ENCODE data around the gene ATRNL1.
A peak's percentile ranks its signal among the peaks of the same experiment; 100 is the strongest.

Gene ATRNL1

DNA sequence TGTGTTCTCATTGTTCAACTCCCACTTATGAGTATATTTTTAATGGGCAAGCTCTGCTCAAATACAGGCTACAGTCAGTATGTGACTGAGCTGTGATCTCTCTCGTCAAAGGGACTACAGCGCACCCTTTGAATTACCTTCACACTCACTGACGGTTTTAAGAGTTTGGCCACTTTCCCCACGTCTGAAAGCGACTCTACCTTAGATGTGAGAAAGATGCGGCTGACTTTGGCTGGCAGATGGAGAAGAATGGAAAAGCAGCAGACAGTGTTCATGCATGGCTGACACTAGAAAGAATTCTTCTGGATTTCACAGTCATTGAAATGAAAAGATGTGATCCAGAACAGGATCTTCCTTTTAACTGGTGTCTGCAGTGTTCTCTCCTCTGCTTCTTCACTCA, 2.0 kb upstream of the ATRNL1 start:
- H3K27ac ChIP-seq (replicated peaks; ENCODE audit: low read length), result no peak overlapping the region
- H3K23ac ChIP-seq (ENCODE audit: low read depth, low read length, poor library complexity), result no peak overlapping the region
- peak overlapping the region; percentile 99 for H2AFZ ChIP-seq (ENCODE audit: low read length)

DNA sequence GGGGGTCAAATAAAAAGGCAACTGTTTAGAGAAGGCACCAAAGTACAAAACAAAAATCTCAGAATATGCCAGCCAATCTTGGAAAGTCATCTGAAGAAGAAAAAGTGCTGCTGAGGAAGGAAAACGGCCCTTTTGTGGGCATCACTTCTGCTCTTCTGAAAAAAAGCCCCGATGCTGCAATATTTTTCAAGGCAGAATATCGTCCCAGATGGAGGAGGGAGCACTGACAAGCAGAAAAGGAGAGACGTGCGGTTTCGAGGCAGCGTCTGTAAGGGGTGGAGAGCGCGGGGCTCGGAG, 959 bp upstream of the ATRNL1 start:
- Histone ChIP-seq H3K27ac (replicated peaks; ENCODE audit: low read length) (peak overlapping the region; percentile 56), H2BK120ac (ENCODE audit: low read depth, low read length) (no peak overlapping the region), H3K27me3 (ENCODE audit: control insufficient read depth in 3 of 3, insufficient read depth in 3 of 3, low read depth in 1 of 3, low read length in 3 of 3) (peaks cover 0 to 16% (median 0%) of the 10 kb centered on the region in 3 experiments)

More for the DNA sequence above, 2.0 kb upstream of the ATRNL1 start:
- H3K9me3 ChIP-seq (replicated peaks in 1 of 2; ENCODE audit: control insufficient read depth in 2 of 2, insufficient read depth in 1 of 2, low read depth in 1 of 2, low read length in 2 of 2), result peaks cover 0 to 7% of the 10 kb centered on the region in 2 donors
- H2BK15ac ChIP-seq (ENCODE audit: low read length), result no peak overlapping the region
- no peak overlapping the region for H2BK12ac ChIP-seq (ENCODE audit: low read length)
- H3K4me3 ChIP-seq (ENCODE audit: low read length in 2 of 2), result no peak overlapping the region
- no peak overlapping the region for H2AK5ac ChIP-seq (ENCODE audit: low read depth, low read length)
- H4K91ac ChIP-seq (ENCODE audit: low read depth, low read length, poor library complexity), result no peak overlapping the region
- no peak overlapping the region for H3K18ac ChIP-seq (ENCODE audit: low read length)
- no peak overlapping the region for H2BK120ac ChIP-seq (ENCODE audit: low read depth, low read length)
- no CpG with 5 or more reads among the region's 6 CpGs for WGBS, 2 donors (ENCODE audit: extremely low coverage in 2 of 2, insufficient read length in 2 of 2, insufficient replicate concordance in 1 of 2)
- no peak for DNase-seq (ENCODE audit: low spot score)
- no peak overlapping the region for H3K9ac ChIP-seq (ENCODE audit: low read depth, low read length, poor library complexity)
- no peak overlapping the region for H4K8ac ChIP-seq (ENCODE audit: low read depth, low read length)
- peaks cover 1 to 13% of the 10 kb centered on the region in 2 donors for H3K4me1 ChIP-seq (ENCODE audit: control insufficient read depth in 2 of 2, insufficient read depth in 1 of 2, low read depth in 1 of 2, low read length in 2 of 2)
- no peaks in the 10 kb centered on the region for H3K36me3 ChIP-seq (replicated peaks in 1 of 2; ENCODE audit: control insufficient read depth in 2 of 2, insufficient read depth in 2 of 2, low read length in 2 of 2)
- no peak overlapping the region for H3K4ac ChIP-seq (ENCODE audit: low read length)
- H3K4me2 ChIP-seq (ENCODE audit: insufficient read depth, low read length, poor library complexity, severe bottlenecking), result no peak overlapping the region
- H3K27me3 ChIP-seq (ENCODE audit: control insufficient read depth in 3 of 3, insufficient read depth in 3 of 3, low read depth in 1 of 3, low read length in 3 of 3), result peaks cover 0 to 16% (median 0%) of the 10 kb centered on the region in 3 experiments
- H3K79me1 ChIP-seq (ENCODE audit: low read depth, low read length), result peaks cover 2% of the 10 kb centered on the region
- H3K14ac ChIP-seq (ENCODE audit: low read length), result no peak overlapping the region
- H2BK5ac ChIP-seq (ENCODE audit: low read length), result no peak overlapping the region

DNA sequence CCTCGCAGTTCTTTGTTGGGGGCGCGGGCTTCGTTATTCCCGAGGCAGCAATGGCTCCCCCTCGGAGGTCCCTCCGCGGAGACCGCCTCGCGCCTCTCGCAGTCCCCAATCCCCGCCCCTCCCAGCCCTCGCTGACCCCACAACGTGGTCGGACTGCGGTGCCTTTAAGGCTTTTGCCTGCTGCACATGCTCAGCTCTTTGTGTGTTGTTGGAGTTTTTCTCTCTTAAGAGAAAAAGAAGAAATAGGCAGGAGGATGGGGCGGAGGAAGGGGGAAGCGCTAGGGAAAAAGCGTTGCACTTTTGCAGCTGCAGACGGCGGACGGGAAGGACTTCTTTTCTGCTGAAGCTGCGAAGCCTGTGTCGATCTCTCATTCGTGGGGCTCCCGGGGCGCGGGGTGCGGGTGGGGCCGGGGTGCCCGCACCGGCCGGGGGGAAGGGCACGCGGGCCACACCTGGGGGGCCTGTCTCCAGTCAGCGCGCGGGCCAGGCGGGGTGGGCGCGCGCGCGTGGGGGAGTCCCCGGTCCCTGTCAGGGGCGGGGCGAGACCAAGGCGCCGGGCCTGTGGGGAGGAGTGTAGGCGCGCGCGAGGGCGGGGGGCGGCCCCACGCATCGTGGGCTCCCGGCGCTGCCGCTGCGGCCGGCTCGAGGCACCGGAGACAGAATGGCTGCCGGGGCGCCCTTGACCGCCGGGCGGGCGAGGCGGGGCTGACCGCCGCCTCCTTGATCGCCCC, 445 bp upstream of the ATRNL1 start:
- peak; percentile 63 for DNase-seq (ENCODE audit: low spot score)

More for the DNA sequence above, 959 bp upstream of the ATRNL1 start:
- H3K18ac ChIP-seq (ENCODE audit: low read length), result peak overlapping the region; percentile 92
- H2BK5ac ChIP-seq (ENCODE audit: low read length), result no peak overlapping the region
- H3K36me3 ChIP-seq (replicated peaks in 1 of 2; ENCODE audit: control insufficient read depth in 2 of 2, insufficient read depth in 2 of 2, low read length in 2 of 2), result no peaks in the 10 kb centered on the region
- no peak overlapping the region for H2AK5ac ChIP-seq (ENCODE audit: low read depth, low read length)
- peaks cover 1 to 13% of the 10 kb centered on the region in 2 donors for H3K4me1 ChIP-seq (ENCODE audit: control insufficient read depth in 2 of 2, insufficient read depth in 1 of 2, low read depth in 1 of 2, low read length in 2 of 2)
- H4K91ac ChIP-seq (ENCODE audit: low read depth, low read length, poor library complexity), result no peak overlapping the region
- H2BK12ac ChIP-seq (ENCODE audit: low read length), result peak overlapping the region; percentile 58
- WGBS, 2 donors (ENCODE audit: extremely low coverage in 2 of 2, insufficient read length in 2 of 2, insufficient replicate concordance in 1 of 2), result no CpG with 5 or more reads among the region's 10 CpGs
- H3K4ac ChIP-seq (ENCODE audit: low read length), result no peak overlapping the region
- H2AFZ ChIP-seq (ENCODE audit: low read length), result peak overlapping the region; percentile 99
- no peak for DNase-seq (ENCODE audit: low spot score)
- H3K79me1 ChIP-seq (ENCODE audit: low read depth, low read length), result peaks cover 2% of the 10 kb centered on the region
- no peak overlapping the region for H4K8ac ChIP-seq (ENCODE audit: low read depth, low read length)
- no peak overlapping the region for H2BK15ac ChIP-seq (ENCODE audit: low read length)
- peak overlapping the region; percentile 96 for H3K4me2 ChIP-seq (ENCODE audit: insufficient read depth, low read length, poor library complexity, severe bottlenecking)
- H3K9ac ChIP-seq (ENCODE audit: low read depth, low read length, poor library complexity), result no peak overlapping the region
- H3K14ac ChIP-seq (ENCODE audit: low read length), result no peak overlapping the region
- peaks cover 0 to 3% of the 10 kb centered on the region in 2 donors for H3K9me3 ChIP-seq (replicated peaks in 1 of 2; ENCODE audit: control insufficient read depth in 2 of 2, insufficient read depth in 1 of 2, low read depth in 1 of 2, low read length in 2 of 2)
- peak overlapping the region; percentile 94 to 97 for H3K4me3 ChIP-seq (ENCODE audit: low read length in 2 of 2)
- H3K23ac ChIP-seq (ENCODE audit: low read depth, low read length, poor library complexity), result no peak overlapping the region

DNA sequence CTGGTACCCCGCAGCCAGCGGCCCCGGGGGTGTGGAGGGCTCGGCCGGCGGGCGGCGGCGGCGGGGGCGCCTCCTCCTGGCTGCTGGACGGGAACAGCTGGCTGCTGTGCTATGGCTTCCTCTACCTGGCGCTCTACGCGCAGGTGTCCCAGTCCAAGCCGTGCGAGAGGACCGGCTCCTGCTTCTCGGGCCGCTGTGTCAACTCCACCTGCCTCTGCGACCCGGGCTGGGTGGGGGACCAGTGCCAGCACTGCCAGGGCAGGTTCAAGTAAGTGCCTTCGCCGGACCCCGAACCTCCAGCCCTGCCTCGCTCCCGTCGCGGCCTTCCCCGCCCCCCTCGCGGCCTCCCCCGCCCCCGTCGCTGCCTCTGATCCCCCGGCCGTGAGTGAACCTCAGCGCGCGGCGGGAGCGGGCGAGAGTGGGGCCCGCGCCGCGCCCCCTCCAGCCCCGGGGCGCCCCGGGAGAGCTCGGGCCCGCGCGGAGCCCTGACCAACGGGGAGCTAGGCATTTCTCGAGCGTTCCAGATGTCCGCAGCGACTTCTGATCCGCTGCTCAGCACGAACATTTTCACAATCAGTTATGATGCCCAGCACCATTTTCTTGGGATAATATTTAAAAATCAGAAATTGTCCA, 727 bp downstream of the ATRNL1 start:
- peak overlapping the region; percentile 97 for H3K14ac ChIP-seq (ENCODE audit: low read length)
- H3K36me3 ChIP-seq (replicated peaks in 1 of 2; ENCODE audit: control insufficient read depth in 2 of 2, insufficient read depth in 2 of 2, low read length in 2 of 2), result no peaks in the 10 kb centered on the region
- DNase-seq (ENCODE audit: low spot score), result peak; percentile 20
- H3K18ac ChIP-seq (ENCODE audit: low read length), result peak overlapping the region; percentile 94
- H4K8ac ChIP-seq (ENCODE audit: low read depth, low read length), result peak overlapping the region; percentile 82
- peak overlapping the region; percentile 31 for H3K23ac ChIP-seq (ENCODE audit: low read depth, low read length, poor library complexity)
- peak overlapping the region; percentile 99 for H2AFZ ChIP-seq (ENCODE audit: low read length)
- H2AK5ac ChIP-seq (ENCODE audit: low read depth, low read length), result no peak overlapping the region
- no peak overlapping the region for H2BK15ac ChIP-seq (ENCODE audit: low read length)
- H3K9me3 ChIP-seq (replicated peaks in 1 of 2; ENCODE audit: control insufficient read depth in 2 of 2, insufficient read depth in 1 of 2, low read depth in 1 of 2, low read length in 2 of 2), result no peaks in the 10 kb centered on the region
- WGBS, 2 donors (ENCODE audit: extremely low coverage in 2 of 2, insufficient read length in 2 of 2, insufficient replicate concordance in 1 of 2), result no CpG with 5 or more reads among the region's 61 CpGs
- H2BK12ac ChIP-seq (ENCODE audit: low read length), result no peak overlapping the region
- no peak overlapping the region for H3K4ac ChIP-seq (ENCODE audit: low read length)
- no peak overlapping the region for H4K91ac ChIP-seq (ENCODE audit: low read depth, low read length, poor library complexity)
- H3K4me3 ChIP-seq (ENCODE audit: low read length in 2 of 2), result peak overlapping the region; percentile 94 to 97
- no peak overlapping the region for H2BK5ac ChIP-seq (ENCODE audit: low read length)
- peaks cover 2% of the 10 kb centered on the region for H3K79me1 ChIP-seq (ENCODE audit: low read depth, low read length)
- H2BK120ac ChIP-seq (ENCODE audit: low read depth, low read length), result no peak overlapping the region
- H3K27ac ChIP-seq (replicated peaks; ENCODE audit: low read length), result no peak overlapping the region
- H3K4me2 ChIP-seq (ENCODE audit: insufficient read depth, low read length, poor library complexity, severe bottlenecking), result peak overlapping the region; percentile 96
- peaks cover 0 to 16% (median 0%) of the 10 kb centered on the region in 3 experiments for H3K27me3 ChIP-seq (ENCODE audit: control insufficient read depth in 3 of 3, insufficient read depth in 3 of 3, low read depth in 1 of 3, low read length in 3 of 3)
- peak overlapping the region; percentile 91 for H3K9ac ChIP-seq (ENCODE audit: low read depth, low read length, poor library complexity)
- H3K4me1 ChIP-seq (ENCODE audit: control insufficient read depth in 2 of 2, insufficient read depth in 1 of 2, low read depth in 1 of 2, low read length in 2 of 2), result peaks cover 1 to 13% of the 10 kb centered on the region in 2 donors

More for the DNA sequence above, 445 bp upstream of the ATRNL1 start:
- H3K9ac ChIP-seq (ENCODE audit: low read depth, low read length, poor library complexity), result peak overlapping the region; percentile 86
- peak overlapping the region; percentile 56 for H3K27ac ChIP-seq (replicated peaks; ENCODE audit: low read length)
- peaks cover 1 to 13% of the 10 kb centered on the region in 2 donors for H3K4me1 ChIP-seq (ENCODE audit: control insufficient read depth in 2 of 2, insufficient read depth in 1 of 2, low read depth in 1 of 2, low read length in 2 of 2)
- peaks cover 2% of the 10 kb centered on the region for H3K79me1 ChIP-seq (ENCODE audit: low read depth, low read length)
- no peak overlapping the region for H3K14ac ChIP-seq (ENCODE audit: low read length)
- H2AK5ac ChIP-seq (ENCODE audit: low read depth, low read length), result no peak overlapping the region
- peak overlapping the region; percentile 99 for H3K18ac ChIP-seq (ENCODE audit: low read length)
- H3K27me3 ChIP-seq (ENCODE audit: control insufficient read depth in 3 of 3, insufficient read depth in 3 of 3, low read depth in 1 of 3, low read length in 3 of 3), result peaks cover 0 to 16% (median 0%) of the 10 kb centered on the region in 3 experiments
- WGBS, 2 donors (ENCODE audit: extremely low coverage in 2 of 2, insufficient read length in 2 of 2, insufficient replicate concordance in 1 of 2), result no CpG with 5 or more reads among the region's 75 CpGs
- H2BK15ac ChIP-seq (ENCODE audit: low read length), result peak overlapping the region; percentile 89
- no peaks in the 10 kb centered on the region for H3K36me3 ChIP-seq (replicated peaks in 1 of 2; ENCODE audit: control insufficient read depth in 2 of 2, insufficient read depth in 2 of 2, low read length in 2 of 2)
- H4K91ac ChIP-seq (ENCODE audit: low read depth, low read length, poor library complexity), result no peak overlapping the region
- no peak overlapping the region for H3K23ac ChIP-seq (ENCODE audit: low read depth, low read length, poor library complexity)
- H2BK5ac ChIP-seq (ENCODE audit: low read length), result peak overlapping the region; percentile 53
- peak overlapping the region; percentile 94 to 97 for H3K4me3 ChIP-seq (ENCODE audit: low read length in 2 of 2)
- H3K4me2 ChIP-seq (ENCODE audit: insufficient read depth, low read length, poor library complexity, severe bottlenecking), result peak overlapping the region; percentile 96
- H2BK120ac ChIP-seq (ENCODE audit: low read depth, low read length), result no peak overlapping the region
- H2AFZ ChIP-seq (ENCODE audit: low read length), result peak overlapping the region; percentile 99
- H4K8ac ChIP-seq (ENCODE audit: low read depth, low read length), result no peak overlapping the region
- H2BK12ac ChIP-seq (ENCODE audit: low read length), result peak overlapping the region; percentile 58
- no peaks in the 10 kb centered on the region for H3K9me3 ChIP-seq (replicated peaks in 1 of 2; ENCODE audit: control insufficient read depth in 2 of 2, insufficient read depth in 1 of 2, low read depth in 1 of 2, low read length in 2 of 2)
- H3K4ac ChIP-seq (ENCODE audit: low read length), result no peak overlapping the region

All from neuronal stem cell (in vitro differentiated cells).